ENCODE data around the gene PPP2R5D.
A peak's percentile ranks its signal among the peaks of the same experiment; 100 is the strongest.
"Not testable (repeated sequence)": the region's sequence is repeated elsewhere in the genome, so short reads cannot be mapped to it uniquely, and the experiment has no call there.

The PPP2R5D gene

GRCh38 chr6:42952389-42952788 lies 32.0 kb upstream of the PPP2R5D start:
- Histone ChIP-seq H2BK15ac (replicated peaks; ENCODE audit: low read depth) (no peak overlapping the region), H2AK5ac (ENCODE audit: low read length) (no peak overlapping the region), H3K27me3 (ENCODE audit: insufficient read depth, low read length, poor library complexity) (no peaks in the 10 kb centered on the region), H3K79me2 (ENCODE audit: control insufficient read depth, insufficient read depth, low read length) (no peaks in the 10 kb centered on the region), H3K56ac (ENCODE audit: low read length) (no peak overlapping the region), H4K8ac (ENCODE audit: low read depth, low read length) (no peak overlapping the region), H3K18ac (ENCODE audit: low read length) (no peak overlapping the region), H2BK5ac (ENCODE audit: low read length) (no peak overlapping the region), H3K9ac (ENCODE audit: low read length) (no peak overlapping the region), H3K4me2 (ENCODE audit: low read length) (no peak overlapping the region), H3K36me3 (ENCODE audit: control insufficient read depth, insufficient read depth, low read length) (no peaks in the 10 kb centered on the region), H3K23ac (ENCODE audit: low read length) (no peak overlapping the region), H3K79me1 (ENCODE audit: low read length) (no peaks in the 10 kb centered on the region), H3K4me1 (ENCODE audit: control insufficient read depth, low read depth, low read length) (no peaks in the 10 kb centered on the region), H2BK120ac (ENCODE audit: low read depth, low read length) (no peak overlapping the region), H4K5ac (ENCODE audit: low read length) (no peak overlapping the region), H3K4ac (ENCODE audit: low read depth, low read length) (no peak overlapping the region), H3K27ac (ENCODE audit: low read depth, low read length) (no peak overlapping the region), H3K4me3 (ENCODE audit: low read length) (no peak overlapping the region)
- WGBS (ENCODE audit: extremely low coverage, insufficient coverage, low lambda C conversion rate): no CpG with 5 or more reads among the region's 4 CpGs
- DNase-seq: no peak

- H4K5ac ChIP-seq (ENCODE audit: low read length): not testable (repeated sequence)
- WGBS (ENCODE audit: extremely low coverage, insufficient coverage, low lambda C conversion rate): no CpG with 5 or more reads among the region's 4 CpGs
These were observed 30.0 kb upstream of the PPP2R5D start for GRCh38 chr6:42954405-42954804.

GRCh38 chr6:42958125-42958524 lies 26.2 kb upstream of the PPP2R5D start:
- Histone ChIP-seq H3K27me3 (ENCODE audit: insufficient read depth, low read length, poor library complexity) (no peaks in the 10 kb centered on the region), H3K9ac (ENCODE audit: low read length) (no peak overlapping the region), H2BK15ac (replicated peaks; ENCODE audit: low read depth) (no peak overlapping the region), H3K4me1 (ENCODE audit: control insufficient read depth, low read depth, low read length) (no peaks in the 10 kb centered on the region), H3K4ac (ENCODE audit: low read depth, low read length) (no peak overlapping the region), H3K23ac (ENCODE audit: low read length) (no peak overlapping the region), H3K36me3 (ENCODE audit: control insufficient read depth, insufficient read depth, low read length) (no peaks in the 10 kb centered on the region), H3K79me2 (ENCODE audit: control insufficient read depth, insufficient read depth, low read length) (no peaks in the 10 kb centered on the region), H3K79me1 (ENCODE audit: low read length) (no peaks in the 10 kb centered on the region), H2BK5ac (ENCODE audit: low read length) (no peak overlapping the region), H3K27ac (ENCODE audit: low read depth, low read length) (no peak overlapping the region), H4K5ac (ENCODE audit: low read length) (no peak overlapping the region), H2BK120ac (ENCODE audit: low read depth, low read length) (no peak overlapping the region), H3K4me2 (ENCODE audit: low read length) (no peak overlapping the region), H2AK5ac (ENCODE audit: low read length) (no peak overlapping the region), H3K56ac (ENCODE audit: low read length) (no peak overlapping the region), H3K4me3 (ENCODE audit: low read length) (no peak overlapping the region), H4K8ac (ENCODE audit: low read depth, low read length) (no peak overlapping the region), H3K18ac (ENCODE audit: low read length) (no peak overlapping the region)
- no CpG with 5 or more reads among the region's 8 CpGs for WGBS (ENCODE audit: extremely low coverage, insufficient coverage, low lambda C conversion rate)
- no peak for DNase-seq

More at GRCh38 chr6:42954405-42954804, 30.0 kb upstream of the PPP2R5D start:
- not testable (repeated sequence) for H3K27me3 ChIP-seq (ENCODE audit: insufficient read depth, low read length, poor library complexity); H4K8ac ChIP-seq (ENCODE audit: low read depth, low read length); H3K18ac ChIP-seq (ENCODE audit: low read length); H3K36me3 ChIP-seq (ENCODE audit: control insufficient read depth, insufficient read depth, low read length); H2BK5ac ChIP-seq (ENCODE audit: low read length); H3K79me1 ChIP-seq (ENCODE audit: low read length); H3K9ac ChIP-seq (ENCODE audit: low read length); H3K79me2 ChIP-seq (ENCODE audit: control insufficient read depth, insufficient read depth, low read length); H3K4me1 ChIP-seq (ENCODE audit: control insufficient read depth, low read depth, low read length); H2BK15ac ChIP-seq (replicated peaks; ENCODE audit: low read depth); H3K56ac ChIP-seq (ENCODE audit: low read length); H3K4ac ChIP-seq (ENCODE audit: low read depth, low read length); H2AK5ac ChIP-seq (ENCODE audit: low read length); H2BK120ac ChIP-seq (ENCODE audit: low read depth, low read length); H3K4me2 ChIP-seq (ENCODE audit: low read length); H3K23ac ChIP-seq (ENCODE audit: low read length); DNase-seq; H3K27ac ChIP-seq (ENCODE audit: low read depth, low read length); H3K4me3 ChIP-seq (ENCODE audit: low read length)

- H3K79me2 ChIP-seq (ENCODE audit: control insufficient read depth, insufficient read depth, low read length): no peaks in the 10 kb centered on the region
- H3K56ac ChIP-seq (ENCODE audit: low read length): peak overlapping the region; percentile 81
- H3K27me3 ChIP-seq (ENCODE audit: insufficient read depth, low read length, poor library complexity): no peaks in the 10 kb centered on the region
- DNase-seq: no peak
- H2BK120ac ChIP-seq (ENCODE audit: low read depth, low read length): no peak overlapping the region
- WGBS (ENCODE audit: extremely low coverage, insufficient coverage, low lambda C conversion rate): no CpG with 5 or more reads among the region's 13 CpGs
- H3K36me3 ChIP-seq (ENCODE audit: control insufficient read depth, insufficient read depth, low read length): no peaks in the 10 kb centered on the region
- H3K4me3 ChIP-seq (ENCODE audit: low read length): no peak overlapping the region
- no peak overlapping the region for H3K4ac ChIP-seq (ENCODE audit: low read depth, low read length)
- H3K4me2 ChIP-seq (ENCODE audit: low read length): peak overlapping the region; percentile 92
- no peak overlapping the region for H4K8ac ChIP-seq (ENCODE audit: low read depth, low read length)
- no peaks in the 10 kb centered on the region for H3K4me1 ChIP-seq (ENCODE audit: control insufficient read depth, low read depth, low read length)
- H4K5ac ChIP-seq (ENCODE audit: low read length): no peak overlapping the region
- no peaks in the 10 kb centered on the region for H3K79me1 ChIP-seq (ENCODE audit: low read length)
- no peak overlapping the region for H3K27ac ChIP-seq (ENCODE audit: low read depth, low read length)
- no peak overlapping the region for H3K18ac ChIP-seq (ENCODE audit: low read length)
- H2BK5ac ChIP-seq (ENCODE audit: low read length): no peak overlapping the region
- no peak overlapping the region for H2BK15ac ChIP-seq (replicated peaks; ENCODE audit: low read depth)
- no peak overlapping the region for H3K9ac ChIP-seq (ENCODE audit: low read length)
- no peak overlapping the region for H2AK5ac ChIP-seq (ENCODE audit: low read length)
- H3K23ac ChIP-seq (ENCODE audit: low read length): no peak overlapping the region
These were observed 24.5 kb upstream of the PPP2R5D start for GRCh38 chr6:42959917-42960242.

DNA sequence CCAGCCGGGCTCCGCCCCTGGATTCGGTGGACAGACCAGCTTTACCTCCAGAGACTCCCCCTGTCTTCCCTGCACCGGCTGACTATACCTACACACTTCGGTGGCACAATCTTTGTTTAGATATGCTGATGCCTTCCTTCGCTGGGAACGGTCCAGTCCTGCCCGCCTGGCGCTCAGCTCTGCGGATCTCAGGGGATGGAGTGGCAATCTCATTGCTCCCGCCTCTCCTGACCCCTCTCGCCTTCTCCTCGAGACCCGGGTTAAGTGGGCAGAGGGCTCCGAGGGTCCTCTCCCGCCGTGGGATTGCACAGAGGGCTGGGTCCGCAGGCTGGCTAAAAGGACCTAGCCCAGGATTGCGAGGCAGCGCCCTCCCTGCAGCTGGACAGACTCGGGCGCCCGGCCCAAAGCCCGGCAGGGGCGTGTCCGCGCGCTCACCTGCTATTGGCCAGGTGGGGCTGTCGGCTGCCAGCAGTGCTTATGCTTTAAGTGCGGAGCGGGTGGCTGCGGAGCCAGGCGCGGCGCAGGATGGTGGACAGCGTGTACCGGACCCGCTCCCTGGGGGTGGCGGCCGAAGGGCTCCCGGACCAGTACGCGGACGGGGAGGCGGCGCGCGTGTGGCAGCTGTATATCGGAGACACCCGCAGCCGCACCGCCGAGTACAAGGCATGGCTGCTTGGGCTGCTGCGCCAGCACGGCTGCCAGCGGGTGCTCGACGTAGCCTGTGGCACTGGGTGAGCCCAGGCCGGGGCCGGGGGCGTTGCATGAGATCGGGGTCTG lies 23.9 kb upstream of the PPP2R5D start, which contains the start of gene GNMT:
GNMT (plus strand) TSS at position 512 of the 777 bp plus-strand sequence; CDS start at position 526, 14 bp downstream.
- Histone ChIP-seq H2BK120ac (ENCODE audit: low read depth, low read length) (no peak within 1 kb of the TSS), H4K5ac (ENCODE audit: low read length) (no peak within 1 kb of the TSS), H4K8ac (ENCODE audit: low read depth, low read length) (no peak within 1 kb of the TSS), H3K79me2 (ENCODE audit: control insufficient read depth, insufficient read depth, low read length) (no peaks in the 10 kb centered on the region), H3K27ac (ENCODE audit: low read depth, low read length) (no peak within 1 kb of the TSS), H3K79me1 (ENCODE audit: low read length) (no peaks in the 10 kb centered on the region), H3K36me3 (ENCODE audit: control insufficient read depth, insufficient read depth, low read length) (no peaks in the 10 kb centered on the region), H2AK5ac (ENCODE audit: low read length) (no peak within 1 kb of the TSS), H3K4ac (ENCODE audit: low read depth, low read length) (no peak within 1 kb of the TSS), H2BK5ac (ENCODE audit: low read length) (no peak within 1 kb of the TSS), H3K18ac (ENCODE audit: low read length) (no peak within 1 kb of the TSS), H3K4me2 (ENCODE audit: low read length) (peak within 1 kb of the TSS; percentile 92), H3K4me3 (ENCODE audit: low read length) (peak within 1 kb of the TSS; percentile 40), H3K27me3 (ENCODE audit: insufficient read depth, low read length, poor library complexity) (no peaks in the 10 kb centered on the region), H2BK15ac (replicated peaks; ENCODE audit: low read depth) (no peak within 1 kb of the TSS), H3K9ac (ENCODE audit: low read length) (peak within 1 kb of the TSS; percentile 69), H3K23ac (ENCODE audit: low read length) (no peak within 1 kb of the TSS), H3K4me1 (ENCODE audit: control insufficient read depth, low read depth, low read length) (no peaks in the 10 kb centered on the region), H3K56ac (ENCODE audit: low read length) (peak within 1 kb of the TSS; percentile 81)
- WGBS (ENCODE audit: extremely low coverage, insufficient coverage, low lambda C conversion rate): no CpG with 5 or more reads among the region's 62 CpGs
- DNase-seq: peak; percentile 64

GRCh38 chr6:42961020-42961470 lies 23.3 kb upstream of the PPP2R5D start:
- H2BK120ac ChIP-seq (ENCODE audit: low read depth, low read length): no peak overlapping the region
- H3K36me3 ChIP-seq (ENCODE audit: control insufficient read depth, insufficient read depth, low read length): no peaks in the 10 kb centered on the region
- no CpG with 5 or more reads among the region's 15 CpGs for WGBS (ENCODE audit: extremely low coverage, insufficient coverage, low lambda C conversion rate)
- H3K27ac ChIP-seq (ENCODE audit: low read depth, low read length): no peak overlapping the region
- H3K79me2 ChIP-seq (ENCODE audit: control insufficient read depth, insufficient read depth, low read length): no peaks in the 10 kb centered on the region
- no peak overlapping the region for H4K8ac ChIP-seq (ENCODE audit: low read depth, low read length)
- H3K27me3 ChIP-seq (ENCODE audit: insufficient read depth, low read length, poor library complexity): no peaks in the 10 kb centered on the region
- H2AK5ac ChIP-seq (ENCODE audit: low read length): no peak overlapping the region
- no peaks in the 10 kb centered on the region for H3K4me1 ChIP-seq (ENCODE audit: control insufficient read depth, low read depth, low read length)
- no peak overlapping the region for H2BK5ac ChIP-seq (ENCODE audit: low read length)
- H3K18ac ChIP-seq (ENCODE audit: low read length): no peak overlapping the region
- no peaks in the 10 kb centered on the region for H3K79me1 ChIP-seq (ENCODE audit: low read length)
- H2BK15ac ChIP-seq (replicated peaks; ENCODE audit: low read depth): no peak overlapping the region
- H3K4me2 ChIP-seq (ENCODE audit: low read length): peak overlapping the region; percentile 92
- no peak overlapping the region for H3K23ac ChIP-seq (ENCODE audit: low read length)
- DNase-seq: no peak
- peak overlapping the region; percentile 49 for H3K56ac ChIP-seq (ENCODE audit: low read length)
- no peak overlapping the region for H4K5ac ChIP-seq (ENCODE audit: low read length)
- no peak overlapping the region for H3K4me3 ChIP-seq (ENCODE audit: low read length)
- no peak overlapping the region for H3K4ac ChIP-seq (ENCODE audit: low read depth, low read length)
- H3K9ac ChIP-seq (ENCODE audit: low read length): peak overlapping the region; percentile 54
